Endothelial cell of umbilical vein (primary cell): ENCODE data around the gene OTUD3.

Source experiments
- CTCF ChIP-seq, 2 donors: IDR thresholded peaks; 1 replicate in 1 of 2; 2 replicates in 1 of 2; pipeline ENCODE4 v1.5.1; 2011; ENCODE audit warnings: low read length in 2 of 2, mild to moderate bottlenecking in 2 of 2, moderate library complexity in 2 of 2, control low read depth in 1 of 2, inconsistent platforms in 1 of 2, low read depth in 1 of 2; ENCODE audit not compliant: insufficient read depth in 1 of 2; ENCODE audit errors: extremely low read depth in 1 of 2
- EZH2 ChIP-seq: IDR thresholded peaks from 2 replicates; pipeline ENCODE4 v1.6.1; 2012; ENCODE audit warnings: borderline replicate concordance, low read depth, mild to moderate bottlenecking, moderate library complexity, low read length, inconsistent platforms; ENCODE audit not compliant: severe bottlenecking
- JUN ChIP-seq: IDR thresholded peaks from 2 replicates; pipeline ENCODE4 v1.6.1; 2011; ENCODE audit warnings: borderline replicate concordance, low read depth; ENCODE audit not compliant: insufficient read length, insufficient read depth
- MAX ChIP-seq: IDR thresholded peaks from 2 replicates; pipeline ENCODE4 v1.6.1; 2011; ENCODE audit not compliant: insufficient read depth, insufficient read length
- POLR2A ChIP-seq: IDR thresholded peaks from 2 replicates; pipeline ENCODE4 v1.6.1; 2012; ENCODE audit warnings: low read depth, mild to moderate bottlenecking, control low read depth, low read length
- POLR2AphosphoS5 ChIP-seq: IDR thresholded peaks from 2 replicates; pipeline ENCODE4 v1.6.1; 2012; ENCODE audit warnings: low read depth, mild to moderate bottlenecking, control low read depth, low read length, moderate library complexity; ENCODE audit not compliant: insufficient read depth

- no peak for TF ChIP-seq CTCF (IDR thresholded peaks at IDR 0.05; ENCODE audit: extremely low read depth in 1 of 2, insufficient read depth in 1 of 2, low read depth in 1 of 2, low read length in 2 of 2)
- TF ChIP-seq POLR2AphosphoS5, result no peak
- TF ChIP-seq POLR2A, result no peak
- no peak for TF ChIP-seq MAX
- TF ChIP-seq EZH2, result no peak
- no peak for TF ChIP-seq JUN
Measured at GRCh38 chr1:19864570-19865160, 17.5 kb upstream of the OTUD3 start.
